ENCODE data around the gene AOAH. TPM values are rescaled to one million over a fixed set of nuclear protein-coding genes. Genes with fewer than 3 reads are reported as not detected.
"Not testable (repeated sequence)": the region's sequence is repeated elsewhere in the genome, so short reads cannot be mapped to it uniquely, and the experiment has no call there.

The AOAH gene
- total and polyA plus RNA-seq, 9 of the 15 experiments (the other 6 are each of a cell fraction or from before 2014, with no cell fraction given): not detected

DNA sequence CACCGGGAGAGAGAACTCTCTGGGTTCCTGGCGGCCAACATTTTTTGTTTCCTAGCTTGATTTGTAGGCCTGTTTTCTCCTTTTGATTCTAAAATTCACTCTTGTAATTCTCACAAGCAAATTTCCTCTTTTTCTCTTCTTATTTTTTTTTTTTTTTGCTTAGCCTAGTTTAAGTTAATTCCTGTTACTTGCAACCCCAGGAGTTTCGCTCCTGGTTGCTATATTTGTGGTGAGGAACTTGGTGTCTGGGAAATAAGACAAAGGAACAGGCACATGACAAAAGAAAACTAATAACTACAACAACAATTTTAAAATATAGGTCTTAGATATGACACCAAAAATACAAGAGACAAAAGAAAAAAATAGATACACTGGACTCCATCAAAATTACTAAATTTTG is 6.7 kb downstream of the AOAH start:
- no peak overlapping the region for H2AFZ ChIP-seq (ENCODE audit: low read depth, low read length)
- no peaks in the 10 kb centered on the region for H4K20me1 ChIP-seq (replicated peaks; ENCODE audit: control insufficient read depth, insufficient read depth, low read length)
- DNase-seq (ENCODE audit: extremely low read depth in 1 of 4, low spot score in 3 of 4) (no peak), ATAC-seq (no peak), FAIRE-seq (no peak)
- WGBS (ENCODE audit: insufficient coverage, low coverage, missing lambda C conversion rate): 4% methylated on average over 3 of the region's 3 CpGs
- no peaks in the 10 kb centered on the region for H3K9me1 ChIP-seq (ENCODE audit: control insufficient read depth, insufficient read depth, low read length)
- in situ Hi-C loops (cut with MboI): no loop called here
- TF ChIP-seq FOXK1 (CRISPR knock-in tag; IDR thresholded peaks at IDR 0.05; ENCODE audit: borderline replicate concordance) (no peak), ZNF212 (CRISPR knock-in tag; IDR thresholded peaks at IDR 0.05) (no peak), DMBX1 (CRISPR knock-in tag; IDR thresholded peaks at IDR 0.05; ENCODE audit: borderline replicate concordance) (no peak), SMAD4 (CRISPR knock-in tag; conservative IDR thresholded peaks at IDR 0.05) (no peak), ZNF444 (CRISPR knock-in tag; IDR thresholded peaks at IDR 0.05) (no peak), ZNF184 (CRISPR knock-in tag; IDR thresholded peaks at IDR 0.05) (no peak), ARID1B (IDR thresholded peaks at IDR 0.05) (no peak), MEF2A (IDR thresholded peaks at IDR 0.05; ENCODE audit: control insufficient read depth, low read depth, low read length) (no peak), SRSF7 (optimal IDR thresholded peaks at IDR 0.05; ENCODE audit: low read depth, low read length) (no peak), ELF1 (tag; IDR thresholded peaks at IDR 0.05) (no peak), NFYB (IDR thresholded peaks at IDR 0.05; ENCODE audit: extremely low read depth, insufficient read length) (no peak), POLR2A (conservative IDR thresholded peaks at IDR 0.05) (no peak)
- TF ChIP-seq, protein P1, sequence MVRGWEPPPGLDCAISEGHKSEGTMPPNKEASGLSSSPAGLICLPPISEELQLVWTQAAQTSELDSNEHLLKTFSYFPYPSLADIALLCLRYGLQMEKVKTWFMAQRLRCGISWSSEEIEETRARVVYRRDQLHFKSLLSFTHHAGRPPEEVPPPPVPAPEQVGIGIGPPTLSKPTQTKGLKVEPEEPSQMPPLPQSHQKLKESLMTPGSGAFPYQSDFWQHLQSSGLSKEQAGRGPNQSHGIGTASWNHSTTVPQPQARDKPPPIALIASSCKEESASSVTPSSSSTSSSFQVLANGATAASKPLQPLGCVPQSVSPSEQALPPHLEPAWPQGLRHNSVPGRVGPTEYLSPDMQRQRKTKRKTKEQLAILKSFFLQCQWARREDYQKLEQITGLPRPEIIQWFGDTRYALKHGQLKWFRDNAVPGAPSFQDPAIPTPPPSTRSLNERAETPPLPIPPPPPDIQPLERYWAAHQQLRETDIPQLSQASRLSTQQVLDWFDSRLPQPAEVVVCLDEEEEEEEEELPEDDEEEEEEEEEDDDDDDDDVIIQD (CRISPR knock-in tag; IDR thresholded peaks at IDR 0.05): no peak
- TF ChIP-seq, protein P2, sequence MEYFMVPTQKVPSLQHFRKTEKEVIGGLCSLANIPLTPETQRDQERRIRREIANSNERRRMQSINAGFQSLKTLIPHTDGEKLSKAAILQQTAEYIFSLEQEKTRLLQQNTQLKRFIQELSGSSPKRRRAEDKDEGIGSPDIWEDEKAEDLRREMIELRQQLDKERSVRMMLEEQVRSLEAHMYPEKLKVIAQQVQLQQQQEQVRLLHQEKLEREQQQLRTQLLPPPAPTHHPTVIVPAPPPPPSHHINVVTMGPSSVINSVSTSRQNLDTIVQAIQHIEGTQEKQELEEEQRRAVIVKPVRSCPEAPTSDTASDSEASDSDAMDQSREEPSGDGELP (CRISPR knock-in tag; IDR thresholded peaks at IDR 0.05; ENCODE audit: borderline replicate concordance): no peak
- H3K4me2 ChIP-seq (ENCODE audit: insufficient read depth, low read length): no peak overlapping the region
- H3K4me1 ChIP-seq (replicated peaks in 1 of 2; ENCODE audit: control insufficient read depth in 2 of 2, insufficient read depth in 2 of 2, low read length in 2 of 2): no peaks in the 10 kb centered on the region
- H3K4me3 ChIP-seq: no peak overlapping the region
- intact Hi-C loops (cut with micrococcal nuclease): no loop called here
- no peaks in the 10 kb centered on the region for H3K9me3 ChIP-seq (replicated peaks; ENCODE audit: control insufficient read depth, insufficient read depth, low read depth, low read length)
- no peaks in the 10 kb centered on the region for H3K79me2 ChIP-seq (ENCODE audit: control insufficient read depth, insufficient read depth, low read length)
- H3K27me3 ChIP-seq (ENCODE audit: control insufficient read depth in 2 of 2, insufficient read depth in 2 of 2, low read length in 2 of 2): peaks cover 0 to 5% of the 10 kb centered on the region in 2 experiments; a peak in 1 of 5 replicates
- H3K9ac ChIP-seq (ENCODE audit: insufficient read depth in 1 of 2, low read depth in 2 of 2, low read length in 2 of 2): no peak overlapping the region
- ChIA-PET POLR2A (no interaction called here), CTCF (ENCODE audit: low intra/inter-chr PET ratio) (no interaction called here)
- no peaks in the 10 kb centered on the region for H3K36me3 ChIP-seq (ENCODE audit: control insufficient read depth, insufficient read depth, low read length)
- H3K27ac ChIP-seq (ENCODE audit: extremely low read depth, low read depth, low read length): no peak overlapping the region
- BruUV-seq (replicated peaks): no TSS peak

DNA sequence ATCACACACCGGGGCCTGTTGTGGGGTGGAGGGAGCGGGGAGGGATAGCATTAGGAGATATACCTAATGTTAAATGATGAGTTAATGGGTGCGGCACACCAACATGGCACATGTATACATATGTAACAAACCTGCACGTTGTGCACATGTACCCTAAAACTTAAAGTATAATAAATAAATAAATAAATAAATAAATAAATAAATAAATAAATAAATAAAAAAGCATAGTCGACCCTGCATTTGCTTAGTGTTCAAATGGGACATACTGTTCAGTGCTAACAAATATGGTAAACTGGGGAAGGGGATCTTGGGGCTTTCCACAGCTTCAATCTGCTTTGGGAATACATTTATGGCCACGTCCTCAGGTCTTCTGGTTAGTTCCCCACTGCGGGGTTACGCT is 7.5 kb downstream of the AOAH start:
- POLR2A ChIA-PET; CTCF ChIA-PET (ENCODE audit: low intra/inter-chr PET ratio): not testable (repeated sequence)

More for the DNA sequence above, 7.5 kb downstream of the AOAH start:
- H3K4me2 ChIP-seq (ENCODE audit: insufficient read depth, low read length); in situ Hi-C loops (cut with MboI); H3K4me3 ChIP-seq; H3K36me3 ChIP-seq (ENCODE audit: control insufficient read depth, insufficient read depth, low read length); BruUV-seq (replicated peaks); H3K9me3 ChIP-seq (replicated peaks; ENCODE audit: control insufficient read depth, insufficient read depth, low read depth, low read length); H3K79me2 ChIP-seq (ENCODE audit: control insufficient read depth, insufficient read depth, low read length); H2AFZ ChIP-seq (ENCODE audit: low read depth, low read length); H3K9ac ChIP-seq (ENCODE audit: insufficient read depth in 1 of 2, low read depth in 2 of 2, low read length in 2 of 2); intact Hi-C loops (cut with micrococcal nuclease); FAIRE-seq; H3K27ac ChIP-seq (ENCODE audit: extremely low read depth, low read depth, low read length); H4K20me1 ChIP-seq (replicated peaks; ENCODE audit: control insufficient read depth, insufficient read depth, low read length); ATAC-seq; H3K4me1 ChIP-seq (replicated peaks in 1 of 2; ENCODE audit: control insufficient read depth in 2 of 2, insufficient read depth in 2 of 2, low read length in 2 of 2); H3K27me3 ChIP-seq (ENCODE audit: control insufficient read depth in 2 of 2, insufficient read depth in 2 of 2, low read length in 2 of 2); DNase-seq (ENCODE audit: extremely low read depth in 1 of 4, low spot score in 3 of 4); H3K9me1 ChIP-seq (ENCODE audit: control insufficient read depth, insufficient read depth, low read length): not testable (repeated sequence)
- WGBS (ENCODE audit: insufficient coverage, low coverage, missing lambda C conversion rate): 1% methylated on average over 5 of the region's 8 CpGs
